ENCODE measurements around the gene RNF112.
A peak's percentile ranks its signal among the peaks of the same experiment; 100 is the strongest.
"Not testable (repeated sequence)": the region's sequence is repeated elsewhere in the genome, so short reads cannot be mapped to it uniquely, and the experiment has no call there.

The RNF112 gene

GRCh38 chr17:19414396-19415280, 3.6 kb downstream of the RNF112 start:
- no peak for DNase-seq

- peak; percentile 69 for DNase-seq
These were observed 4.3 kb downstream of the RNF112 start for GRCh38 chr17:19415311-19415710.

- peak; percentile 41 for DNase-seq
These were observed 5.1 kb downstream of the RNF112 start for GRCh38 chr17:19415806-19416775.

- DNase-seq = no peak
These were observed 6.6 kb downstream of the RNF112 start for GRCh38 chr17:19417611-19418010.

GRCh38 chr17:19418251-19418992, 7.4 kb downstream of the RNF112 start:
- no peak for DNase-seq

- DNase-seq = no peak
These were observed 10.2 kb downstream of the RNF112 start for GRCh38 chr17:19421219-19421618.

GRCh38 chr17:19421926-19422325, 10.9 kb downstream of the RNF112 start:
- no peak for DNase-seq

GRCh38 chr17:19424934-19425868, 14.2 kb downstream of the RNF112 start:
- DNase-seq = no peak

- DNase-seq = no peak
These were observed 15.6 kb downstream of the RNF112 start for GRCh38 chr17:19426631-19427030.

- no peak for DNase-seq
These were observed 20.7 kb downstream of the RNF112 start for GRCh38 chr17:19431691-19432090.

GRCh38 chr17:19433255-19433654, 22.2 kb downstream of the RNF112 start:
- no peak for DNase-seq

- DNase-seq = no peak
These were observed 22.8 kb downstream of the RNF112 start for GRCh38 chr17:19433727-19434340.

GRCh38 chr17:19440421-19440820, 29.4 kb downstream of the RNF112 start:
- no peak for DNase-seq

- DNase-seq = not testable (repeated sequence)
These were observed 30.3 kb downstream of the RNF112 start for GRCh38 chr17:19441288-19441687.

- DNase-seq = no peak
These were observed 31.7 kb downstream of the RNF112 start for GRCh38 chr17:19442731-19443130.

- DNase-seq = no peak
These were observed 32.1 kb downstream of the RNF112 start for GRCh38 chr17:19443148-19443547.

GRCh38 chr17:19445105-19445504, 34.1 kb downstream of the RNF112 start:
- no peak for DNase-seq

GRCh38 chr17:19446577-19446976, 35.5 kb downstream of the RNF112 start:
- DNase-seq = not testable (repeated sequence)

- peak; percentile 59 for DNase-seq
These were observed 36.1 kb downstream of the RNF112 start for GRCh38 chr17:19447085-19447583.

- DNase-seq = no peak
These were observed 37.6 kb downstream of the RNF112 start for GRCh38 chr17:19448341-19449268.

All from NCI-H2171 (cell line).